Measurements from ENCODE around the gene PPDPF.

- TF ChIP-seq CTCF (IDR thresholded peaks at IDR 0.05) (no peak), POLR2A (IDR thresholded peaks at IDR 0.05) (no peak)
These were observed 11.3 kb downstream of the PPDPF start for GRCh38 chr20:63531686-63532448.

All from prostate gland (tissue), 2 donors.